GM12873 (cell line): ENCODE results near the gene CCL1.

Experiments
- CTCF ChIP-seq: IDR thresholded peaks from 2 replicates; pipeline ENCODE4 v1.5.1; 2012; ENCODE audit warnings: low read depth, mild to moderate bottlenecking, moderate library complexity, low read length, control low read depth; ENCODE audit not compliant: insufficient read depth; ENCODE audit errors: missing control alignments

The CCL1 gene

GRCh38 chr17:34401165-34401564 is 38.1 kb upstream of the CCL1 start:
- TF ChIP-seq CTCF, result no peak

GRCh38 chr17:34400301-34400931 is 37.4 kb upstream of the CCL1 start:
- TF ChIP-seq CTCF, result no peak

DNA sequence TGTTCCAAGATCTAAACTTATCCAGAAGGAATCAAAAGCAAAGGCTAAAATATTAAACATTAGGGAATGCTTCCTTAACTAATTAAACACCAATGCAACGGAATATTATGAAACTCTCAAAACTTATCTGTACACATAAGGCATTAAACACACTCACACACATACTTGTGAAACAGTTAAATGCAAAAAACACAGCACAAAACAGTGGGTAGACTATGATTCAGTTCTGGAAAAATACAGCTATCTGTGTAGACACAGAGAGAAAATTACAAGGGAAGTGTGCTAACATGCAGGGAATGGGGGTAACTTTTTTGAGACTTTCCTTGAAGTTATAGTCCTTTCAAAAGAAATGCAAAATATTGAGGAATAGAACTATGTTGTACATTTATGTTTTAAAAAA is 36.7 kb upstream of the CCL1 start:
- no peak for TF ChIP-seq CTCF

DNA sequence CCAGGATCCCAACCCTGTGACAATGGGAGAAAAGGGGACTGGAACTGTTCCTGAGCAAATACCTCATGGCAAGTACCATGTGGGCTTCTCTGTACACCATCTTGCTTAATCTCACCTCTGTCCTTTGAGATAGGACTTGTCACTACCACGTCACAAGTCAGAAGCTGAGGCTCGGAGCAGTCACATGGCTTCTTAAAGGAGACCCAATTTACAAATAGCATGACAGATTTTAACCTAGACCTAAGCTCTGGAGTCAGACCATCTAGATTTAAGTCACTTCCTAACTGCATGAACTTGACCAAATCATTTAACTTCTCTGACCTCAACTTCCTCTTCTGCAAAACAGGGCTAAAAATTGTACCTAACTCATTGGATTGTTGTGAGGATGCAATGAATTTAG is 36.0 kb upstream of the CCL1 start:
- no peak for TF ChIP-seq CTCF

DNA sequence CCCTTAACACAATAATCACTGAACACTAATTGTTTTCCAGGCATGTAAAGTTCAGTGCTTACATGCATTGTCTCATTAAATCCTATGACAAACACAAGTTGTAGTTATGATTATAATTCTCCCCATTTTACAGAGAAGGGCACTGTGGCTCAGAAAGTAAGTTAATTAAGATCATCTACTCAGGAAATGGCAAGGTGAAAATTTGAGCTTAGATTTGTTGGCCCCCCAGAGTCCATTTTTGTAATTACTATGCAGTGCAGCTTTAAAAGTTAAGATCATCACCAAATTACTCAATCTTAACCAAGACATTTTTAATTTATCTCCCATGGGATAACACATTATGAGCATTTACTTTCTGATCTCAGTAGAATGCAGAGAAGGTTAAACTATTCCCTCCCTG is 34.2 kb upstream of the CCL1 start:
- peak; percentile 11 for TF ChIP-seq CTCF

- no peak for TF ChIP-seq CTCF
These were observed 30.4 kb upstream of the CCL1 start for GRCh38 chr17:34393401-34393800.

GRCh38 chr17:34391241-34391640 is 28.2 kb upstream of the CCL1 start:
- no peak for TF ChIP-seq CTCF
